Activated naive CD4-positive, alpha-beta T cell treated with anti-CD3 and anti-CD28 coated beads for 36 hours (primary cell): ENCODE measurements around the gene SCAF11. TPM values are rescaled to one million over a fixed set of nuclear protein-coding genes. Genes with fewer than 3 reads are reported as not detected.

Source experiments
- CTCF ChIA-PET: fragments of 350-600 bp; sonication (Branson Sonifier 250); formaldehyde crosslinking; loops from one replicate; lab custom pipeline; 2021; ENCODE audit warnings: antibody characterized with exemption; lab: Charles Lee
- DNase-seq: peaks from one replicate; pipeline ENCODE4 v3.0.0-alpha.2; 2020
- H3K27ac Mint-ChIP-seq: one replicate; pipeline ENCODE4 v1.8.0; 2021; ENCODE audit warnings: mild to moderate bottlenecking, mixed read lengths
- H3K27me3 Mint-ChIP-seq: one replicate; pipeline ENCODE4 v1.8.0; 2021; ENCODE audit warnings: low read depth, mixed read lengths
- H3K36me3 Mint-ChIP-seq: one replicate; pipeline ENCODE4 v1.8.0; 2021; ENCODE audit warnings: low read depth, mixed read lengths
- H3K4me1 Mint-ChIP-seq: one replicate; pipeline ENCODE4 v1.8.0; 2021; ENCODE audit warnings: low read depth, mixed read lengths
- H3K4me3 Mint-ChIP-seq: one replicate; pipeline ENCODE4 v1.8.0; 2021; ENCODE audit warnings: mild to moderate bottlenecking, moderate library complexity, mixed read lengths
- H3K9me3 Mint-ChIP-seq: one replicate; pipeline ENCODE4 v1.8.0; 2021; ENCODE audit warnings: mixed read lengths
- intact Hi-C: fragments of 100-400 bp; cut with micrococcal nuclease; formaldehyde crosslinking; loops from one replicate; pipeline ENCODE4 v1.15.1; 2023
- total RNA-seq, 2 experiments: library from RNA; stranded (reverse); gene quantifications; one replicate each; pipeline ENCODE4 v1.2.3, GENCODE V29; 2021

SCAF11 gene
- total RNA-seq, 2 experiments from 2014 or later, result 95.0 to 97.7 TPM

DNA sequence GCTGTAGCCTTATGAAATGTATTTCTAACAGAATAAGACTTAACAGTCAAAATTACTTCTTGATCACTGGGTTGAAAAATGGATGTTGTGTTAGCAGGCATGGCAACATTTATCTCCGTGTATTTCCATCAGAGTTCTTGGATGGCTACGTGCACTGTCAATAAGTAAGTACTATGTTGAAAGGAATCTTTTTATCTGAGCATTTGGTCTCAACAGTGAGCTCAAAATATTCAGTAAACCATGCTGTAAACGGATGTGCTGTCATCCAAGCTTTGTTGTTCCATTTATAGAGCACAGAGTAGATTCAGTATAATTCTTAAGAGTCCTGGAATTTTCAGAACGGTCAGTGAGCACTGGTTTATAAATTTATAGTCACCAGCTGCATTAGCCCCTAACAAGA is 15.5 kb downstream of the SCAF11 start:
- Mint-ChIP-seq H3K27me3 (no peaks in the 10 kb centered on the region), H3K4me1 (peaks cover 66% of the 10 kb centered on the region), H3K27ac (no peak overlapping the region), H3K4me3 (no peak overlapping the region), H3K36me3 (peaks cover 26% of the 10 kb centered on the region), H3K9me3 (peaks cover 4% of the 10 kb centered on the region)
- DNase-seq, result no peak
- CTCF ChIA-PET, result no interaction called here
- intact Hi-C loops, result no loop called here

DNA sequence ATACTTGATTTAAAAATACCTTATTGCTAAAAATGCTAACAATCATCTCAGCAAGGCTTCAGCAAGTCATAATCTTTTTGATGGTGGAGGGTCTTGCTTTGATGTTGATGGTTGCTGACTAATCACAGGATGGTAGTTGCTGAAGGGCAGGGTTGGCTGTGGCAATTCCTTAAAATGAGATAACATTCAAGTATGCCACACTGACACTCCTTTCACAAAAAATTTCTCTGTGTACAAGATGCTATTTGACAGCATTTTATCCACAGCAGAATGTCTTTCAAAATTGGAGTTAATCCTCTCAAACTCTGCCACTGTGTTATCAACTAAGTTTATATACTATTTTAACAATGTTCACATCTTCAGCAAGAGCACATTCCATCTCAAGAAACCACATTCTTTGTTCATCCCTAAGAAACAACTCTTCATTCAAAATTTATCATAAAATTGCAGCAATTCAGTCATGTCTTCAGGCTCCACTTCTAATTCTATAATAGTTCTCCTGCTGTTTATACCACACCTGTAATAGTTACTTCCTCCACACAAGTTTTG is 16.1 kb downstream of the SCAF11 start:
- Mint-ChIP-seq H3K27me3 (no peaks in the 10 kb centered on the region), H3K36me3 (peaks cover 26% of the 10 kb centered on the region), H3K4me1 (peaks cover 61% of the 10 kb centered on the region), H3K9me3 (peaks cover 4% of the 10 kb centered on the region), H3K27ac (no peak overlapping the region), H3K4me3 (no peak overlapping the region)
- no peak for DNase-seq
- CTCF ChIA-PET, result no interaction called here
- intact Hi-C loops, result no loop called here

DNA sequence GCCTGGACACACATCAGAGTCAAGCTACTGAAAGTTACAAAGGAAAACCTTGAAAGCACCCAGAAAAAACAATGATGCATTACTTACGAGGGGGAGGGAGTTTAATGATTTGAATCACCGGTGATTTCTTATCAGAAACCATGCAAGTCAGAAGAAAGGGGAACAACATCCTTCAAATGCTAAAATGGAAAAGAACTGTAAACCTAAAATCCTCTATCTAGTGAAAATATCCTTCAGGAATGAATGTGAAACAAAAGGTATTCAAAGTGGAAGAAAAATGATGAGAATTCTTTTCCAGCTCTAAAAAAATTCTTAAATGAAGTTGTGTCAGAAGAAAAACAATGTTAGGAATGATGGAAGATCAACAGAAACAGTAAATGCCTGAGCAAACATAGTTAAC is 16.8 kb downstream of the SCAF11 start:
- Mint-ChIP-seq H3K27ac (no peak overlapping the region), H3K9me3 (peaks cover 4% of the 10 kb centered on the region), H3K36me3 (peaks cover 26% of the 10 kb centered on the region), H3K27me3 (no peaks in the 10 kb centered on the region), H3K4me1 (peaks cover 57% of the 10 kb centered on the region), H3K4me3 (no peak overlapping the region)
- CTCF ChIA-PET, result no interaction called here
- no peak for DNase-seq
- intact Hi-C loops, result no loop called here

DNA sequence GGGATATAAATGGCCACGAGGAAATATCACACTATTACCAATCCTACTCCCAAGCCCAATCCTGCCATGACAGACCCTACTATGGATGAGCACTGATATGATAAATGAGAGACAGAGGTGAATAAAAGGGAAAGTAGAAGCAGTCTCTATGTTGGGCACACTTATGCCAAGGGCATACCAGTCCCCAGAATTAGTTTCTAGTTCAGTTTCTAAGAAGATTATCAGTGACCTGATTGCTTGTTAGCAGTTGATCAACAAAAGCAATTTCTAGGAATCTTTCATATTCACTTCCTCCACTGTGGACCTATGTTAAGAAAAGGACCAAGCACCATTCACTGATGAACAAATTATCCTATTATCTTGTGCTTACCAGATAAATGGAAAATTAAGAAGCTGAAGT is 20.0 kb downstream of the SCAF11 start:
- Mint-ChIP-seq H3K4me3 (no peak overlapping the region), H3K9me3 (peaks cover 4% of the 10 kb centered on the region), H3K36me3 (peaks cover 28% of the 10 kb centered on the region), H3K27me3 (no peaks in the 10 kb centered on the region), H3K27ac (no peak overlapping the region), H3K4me1 (peaks cover 58% of the 10 kb centered on the region)
- CTCF ChIA-PET, result interaction anchor here (0.7 kb wide), 1 partner anchor 449 kb away, joined by 3 read pairs; no protein-coding TSS in a partner anchor
- intact Hi-C loops, result no loop called here
- DNase-seq, result no peak

DNA sequence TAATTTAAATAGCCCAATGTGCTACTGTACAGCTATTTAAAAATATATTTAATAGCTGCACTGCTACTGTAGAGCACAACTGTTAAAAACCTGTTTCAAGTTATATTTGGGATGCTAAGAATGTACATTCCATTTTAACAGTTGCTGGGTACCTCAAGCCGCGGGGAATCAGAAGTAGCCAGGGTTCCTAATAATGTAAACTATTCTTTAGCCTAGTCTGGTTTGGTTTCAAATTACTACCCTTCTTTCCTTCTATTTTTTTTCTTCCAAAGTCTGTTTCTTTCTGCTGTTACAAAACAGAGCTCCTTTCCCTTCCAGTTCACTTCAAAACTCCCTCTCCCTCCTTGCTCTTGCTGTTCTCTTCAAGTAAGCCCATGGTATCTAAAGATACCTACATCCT is 21.3 kb downstream of the SCAF11 start:
- peaks cover 4% of the 10 kb centered on the region for H3K9me3 Mint-ChIP-seq
- no peak overlapping the region for H3K27ac Mint-ChIP-seq
- no peak for DNase-seq
- no peaks in the 10 kb centered on the region for H3K27me3 Mint-ChIP-seq
- CTCF ChIA-PET, result interaction anchor here (0.7 kb wide), 1 partner anchor 212 kb away, joined by 3 read pairs; no protein-coding TSS in a partner anchor
- intact Hi-C loops, result no loop called here
- peaks cover 30% of the 10 kb centered on the region for H3K36me3 Mint-ChIP-seq
- H3K4me1 Mint-ChIP-seq, result peaks cover 54% of the 10 kb centered on the region
- H3K4me3 Mint-ChIP-seq, result no peak overlapping the region

DNA sequence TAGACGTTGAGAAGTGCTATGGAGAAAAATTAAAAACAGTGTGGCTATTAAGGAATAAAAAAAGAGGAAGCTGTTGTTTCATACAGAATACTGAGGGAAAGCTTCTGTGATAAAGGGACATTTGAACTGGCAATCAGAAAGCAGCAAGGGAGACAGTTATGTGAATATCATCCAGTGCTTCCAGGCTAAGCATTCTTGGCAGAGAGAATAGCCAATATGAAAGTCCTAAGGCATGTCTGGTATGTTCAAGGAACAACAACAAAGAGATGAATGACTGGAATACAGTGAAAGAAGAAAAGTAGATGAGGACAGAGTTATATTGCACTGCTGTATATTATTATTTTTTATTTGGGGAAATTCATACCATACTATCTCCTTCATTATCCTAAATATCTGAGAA is 23.9 kb downstream of the SCAF11 start:
- H3K36me3 Mint-ChIP-seq, result peaks cover 30% of the 10 kb centered on the region

DNA sequence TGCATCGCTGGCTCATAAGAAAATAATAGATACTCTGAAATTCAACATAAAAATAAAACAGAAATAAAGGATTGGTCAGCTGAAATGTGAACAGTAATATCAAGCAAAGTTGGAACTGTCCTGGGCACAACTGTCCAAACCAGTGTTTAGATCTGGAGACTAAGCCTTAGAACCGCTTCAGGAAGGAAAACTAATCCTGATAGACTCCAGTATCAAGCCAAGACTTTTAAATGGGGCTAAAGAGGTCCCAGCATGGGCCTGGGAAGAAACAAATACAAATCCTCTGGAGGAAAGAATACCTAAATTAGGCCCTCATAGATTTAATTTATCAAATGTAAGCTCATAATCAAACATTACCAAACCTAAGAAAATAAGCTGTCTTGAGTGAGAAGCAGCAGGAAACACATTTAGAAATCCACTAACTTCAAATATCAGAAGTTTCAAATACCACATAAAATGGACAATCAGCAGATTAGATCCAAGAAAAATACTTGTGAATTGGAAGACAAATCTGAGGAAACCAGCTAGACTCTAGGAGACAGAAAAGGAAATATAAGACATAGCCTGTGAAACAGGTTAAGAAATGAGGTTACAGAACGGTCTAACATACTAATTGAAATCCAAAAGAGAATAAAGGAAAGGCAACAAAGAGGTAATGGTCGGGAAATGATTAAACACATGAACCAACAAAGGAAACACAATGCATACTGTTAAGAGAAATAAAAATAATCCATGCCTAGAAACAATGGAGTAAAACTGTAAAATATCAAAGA is 27.6 kb downstream of the SCAF11 start:
- H3K4me3 Mint-ChIP-seq, result no peak overlapping the region
- H3K36me3 Mint-ChIP-seq, result peaks cover 31% of the 10 kb centered on the region
- intact Hi-C loops, result no loop called here
- no peaks in the 10 kb centered on the region for H3K27me3 Mint-ChIP-seq
- H3K9me3 Mint-ChIP-seq, result peaks cover 4% of the 10 kb centered on the region
- CTCF ChIA-PET, result no interaction called here
- peaks cover 33% of the 10 kb centered on the region for H3K4me1 Mint-ChIP-seq
- DNase-seq, result no peak
- no peak overlapping the region for H3K27ac Mint-ChIP-seq

More for the DNA sequence above, 23.9 kb downstream of the SCAF11 start:
- Mint-ChIP-seq H3K9me3 (peaks cover 4% of the 10 kb centered on the region), H3K4me3 (no peak overlapping the region), H3K4me1 (peaks cover 50% of the 10 kb centered on the region), H3K27me3 (no peaks in the 10 kb centered on the region), H3K27ac (no peak overlapping the region)
- CTCF ChIA-PET, result interaction anchor here (0.6 kb wide), 1 partner anchor 657 kb away, joined by 3 read pairs; no protein-coding TSS in a partner anchor
- intact Hi-C loops, result no loop called here
- DNase-seq, result no peak

DNA sequence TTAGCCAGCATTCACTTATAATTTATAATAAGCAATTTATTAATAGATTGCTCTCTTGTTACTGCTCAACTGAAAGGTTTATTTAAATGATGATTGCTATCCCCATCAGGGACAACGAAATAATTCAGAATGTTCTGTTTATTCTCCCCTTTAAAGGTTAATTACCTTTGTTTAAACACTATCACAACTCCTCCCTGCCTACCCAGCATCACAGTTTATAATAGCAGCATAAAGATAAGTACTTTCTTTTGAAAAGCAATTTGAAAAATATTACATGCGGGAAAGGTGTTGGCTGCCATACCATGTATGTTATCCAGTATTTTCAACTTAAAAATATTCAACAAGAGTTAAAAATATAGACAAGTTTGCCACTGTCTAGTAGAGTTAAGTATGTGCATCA is 30.6 kb downstream of the SCAF11 start:
- CTCF ChIA-PET, result no interaction called here
- H3K27ac Mint-ChIP-seq, result no peak overlapping the region
- H3K4me1 Mint-ChIP-seq, result peaks cover 15% of the 10 kb centered on the region
- H3K27me3 Mint-ChIP-seq, result no peaks in the 10 kb centered on the region
- no peak overlapping the region for H3K4me3 Mint-ChIP-seq
- H3K9me3 Mint-ChIP-seq, result peaks cover 4% of the 10 kb centered on the region
- intact Hi-C loops, result no loop called here
- peaks cover 24% of the 10 kb centered on the region for H3K36me3 Mint-ChIP-seq
- no peak for DNase-seq

DNA sequence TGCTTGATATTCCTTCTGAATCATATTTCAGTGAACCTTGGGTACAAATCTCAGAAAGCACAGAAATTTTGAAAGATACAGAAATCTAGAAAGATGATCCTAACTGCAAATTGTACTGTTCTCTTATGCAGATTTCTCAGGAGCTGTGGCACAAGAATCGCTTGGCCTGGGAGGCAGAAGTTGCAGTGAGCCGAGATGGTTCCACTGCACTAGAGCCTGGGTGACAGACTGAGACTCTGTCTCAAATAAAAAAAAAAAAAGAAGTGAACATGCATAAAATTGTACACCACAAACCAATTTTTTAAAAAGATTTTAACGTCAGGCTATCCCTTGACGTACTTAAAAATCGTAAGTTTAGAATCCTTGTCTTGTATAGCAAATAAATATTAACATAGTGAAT is 31.3 kb downstream of the SCAF11 start:
- H3K9me3 Mint-ChIP-seq, result peaks cover 4% of the 10 kb centered on the region
- H3K27ac Mint-ChIP-seq, result no peak overlapping the region
- peaks cover 13% of the 10 kb centered on the region for H3K4me1 Mint-ChIP-seq
- no peak overlapping the region for H3K4me3 Mint-ChIP-seq
- intact Hi-C loops, result no loop called here
- H3K36me3 Mint-ChIP-seq, result peaks cover 20% of the 10 kb centered on the region
- CTCF ChIA-PET, result no interaction called here
- no peaks in the 10 kb centered on the region for H3K27me3 Mint-ChIP-seq
- DNase-seq, result no peak

DNA sequence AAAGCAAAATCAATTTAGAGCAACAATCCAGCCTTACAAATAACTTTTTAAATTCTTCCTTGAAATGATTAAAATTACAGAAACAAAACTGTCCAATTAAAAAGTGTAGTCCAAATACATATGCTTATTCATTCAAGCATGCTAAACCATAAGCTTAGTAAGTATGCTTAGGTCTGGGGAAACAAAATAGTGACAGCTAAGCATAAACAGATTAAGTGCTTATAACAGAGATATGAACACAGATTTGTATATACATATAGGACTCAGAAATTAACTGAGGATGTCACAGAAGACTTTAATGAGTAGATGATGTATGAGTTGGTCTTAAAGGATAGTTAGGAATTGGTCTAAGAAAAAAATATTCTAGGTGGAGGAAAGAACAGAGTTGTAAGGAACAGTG is 41.8 kb downstream of the SCAF11 start:
- Mint-ChIP-seq H3K9me3 (no peaks in the 10 kb centered on the region), H3K36me3 (peaks cover 32% of the 10 kb centered on the region), H3K4me1 (no peaks in the 10 kb centered on the region), H3K4me3 (no peak overlapping the region), H3K27me3 (no peaks in the 10 kb centered on the region), H3K27ac (no peak overlapping the region)
- intact Hi-C loops, result no loop called here
- CTCF ChIA-PET, result no interaction called here
- DNase-seq, result no peak

DNA sequence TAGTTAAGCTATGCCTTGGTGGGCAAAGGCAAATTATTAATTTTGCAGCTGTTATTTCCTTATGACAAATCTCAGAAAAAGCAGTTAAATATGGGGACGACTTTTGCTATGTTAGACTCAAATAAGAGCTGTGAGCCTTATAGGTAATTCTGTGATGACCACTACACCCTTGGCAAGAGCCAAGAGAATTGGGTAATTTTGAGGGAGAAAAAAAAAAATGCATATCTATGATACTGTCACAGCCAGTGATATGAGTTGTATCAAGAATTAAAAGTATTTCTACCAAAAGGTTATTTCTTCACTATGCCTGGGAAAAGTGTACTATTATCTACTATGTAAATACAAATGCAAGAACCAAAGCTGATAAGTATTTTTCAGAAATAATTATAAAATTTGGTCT is 43.9 kb downstream of the SCAF11 start:
- Mint-ChIP-seq H3K9me3 (no peaks in the 10 kb centered on the region), H3K4me3 (no peak overlapping the region), H3K27ac (no peak overlapping the region), H3K27me3 (no peaks in the 10 kb centered on the region), H3K36me3 (peaks cover 42% of the 10 kb centered on the region), H3K4me1 (no peaks in the 10 kb centered on the region)
- intact Hi-C loops, result no loop called here
- CTCF ChIA-PET, result interaction anchor here (0.7 to 1.0 kb wide), 3 partner anchors 21 to 1190 kb away, joined by 3 to 5 read pairs (median 5); no protein-coding TSS in a partner anchor
- no peak for DNase-seq

DNA sequence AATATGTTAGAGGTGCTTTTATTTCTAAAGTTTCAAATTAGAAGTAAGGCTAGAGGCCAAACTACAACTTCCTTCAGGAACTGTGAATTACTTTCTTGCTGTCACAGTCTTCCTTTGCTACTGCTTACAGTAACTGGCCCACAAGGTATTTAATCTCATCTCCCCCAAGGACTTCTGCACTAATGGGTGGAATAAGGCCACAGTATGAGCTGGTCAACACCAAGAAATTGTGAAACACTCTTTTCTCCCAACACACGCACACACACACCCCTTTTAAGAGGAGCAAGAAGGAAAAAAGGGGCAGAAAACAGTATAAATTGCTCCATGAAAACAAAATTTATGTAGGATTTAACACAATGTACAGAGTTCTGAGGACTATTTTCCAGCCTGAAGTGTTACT is 45.6 kb downstream of the SCAF11 start:
- no peaks in the 10 kb centered on the region for H3K9me3 Mint-ChIP-seq
- H3K4me1 Mint-ChIP-seq, result peaks cover 2% of the 10 kb centered on the region
- H3K27me3 Mint-ChIP-seq, result no peaks in the 10 kb centered on the region
- DNase-seq, result no peak
- no peak overlapping the region for H3K4me3 Mint-ChIP-seq
- peak overlapping the region; percentile 3 for H3K27ac Mint-ChIP-seq
- H3K36me3 Mint-ChIP-seq, result peaks cover 47% of the 10 kb centered on the region
- CTCF ChIA-PET, result no interaction called here
- intact Hi-C loops, result no loop called here

DNA sequence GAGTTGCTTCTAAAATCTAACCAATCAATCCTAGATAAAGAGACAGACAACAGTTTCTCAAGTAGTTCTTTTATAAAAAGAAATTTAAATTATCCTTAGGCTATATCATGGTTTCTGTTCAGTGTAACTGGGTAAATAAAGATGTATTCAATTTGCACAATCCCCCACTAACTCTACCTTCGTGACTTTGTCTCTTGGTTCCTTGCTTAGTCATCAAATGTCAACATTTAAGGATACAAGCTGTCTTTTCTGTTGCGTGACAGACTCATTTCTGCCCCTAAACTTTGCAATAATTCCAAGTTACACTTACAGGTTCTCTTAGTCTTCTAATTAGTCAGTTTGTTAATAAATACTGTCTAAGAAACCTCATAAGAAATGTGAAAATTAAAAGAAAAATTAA is 50.6 kb downstream of the SCAF11 start:
- Mint-ChIP-seq H3K9me3 (no peaks in the 10 kb centered on the region), H3K36me3 (peaks cover 32% of the 10 kb centered on the region), H3K27ac (no peak overlapping the region), H3K4me3 (no peak overlapping the region), H3K27me3 (no peaks in the 10 kb centered on the region), H3K4me1 (peaks cover 4% of the 10 kb centered on the region)
- intact Hi-C loops, result no loop called here
- no peak for DNase-seq
- CTCF ChIA-PET, result interaction anchor here (1.0 kb wide), 1 partner anchor 67 kb away, joined by 3 read pairs; no protein-coding TSS in a partner anchor
